ENCODE data around the gene C16orf87. TPM values are rescaled to one million over a fixed set of nuclear protein-coding genes. Genes with fewer than 3 reads are reported as not detected.

Gene C16orf87
- total and polyA plus RNA-seq, 9 of the 15 experiments (the other 6 are each of a cell fraction or from before 2014, with no cell fraction given): 7.8 to 16.7 (median 10.5) TPM

DNA sequence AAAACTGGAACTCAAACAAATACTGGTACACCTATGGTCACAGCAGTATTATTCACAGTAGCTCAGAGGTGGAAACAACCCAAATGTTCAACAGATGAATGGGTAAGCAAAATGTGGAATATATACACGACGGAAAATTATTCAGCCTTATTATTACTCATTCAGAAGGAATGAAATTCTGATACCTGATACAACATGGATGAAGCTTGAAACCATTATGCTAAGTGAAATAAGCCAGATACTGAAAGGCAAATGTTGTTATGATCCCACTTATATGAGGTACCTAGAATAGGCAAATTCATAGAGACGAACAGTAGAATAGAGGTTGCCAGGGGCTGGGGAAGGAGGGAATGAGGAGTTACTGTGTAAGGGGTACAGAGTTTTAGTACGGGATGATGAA lies 55.8 kb downstream of the C16orf87 start (continued):
- TF ChIP-seq, protein P1, sequence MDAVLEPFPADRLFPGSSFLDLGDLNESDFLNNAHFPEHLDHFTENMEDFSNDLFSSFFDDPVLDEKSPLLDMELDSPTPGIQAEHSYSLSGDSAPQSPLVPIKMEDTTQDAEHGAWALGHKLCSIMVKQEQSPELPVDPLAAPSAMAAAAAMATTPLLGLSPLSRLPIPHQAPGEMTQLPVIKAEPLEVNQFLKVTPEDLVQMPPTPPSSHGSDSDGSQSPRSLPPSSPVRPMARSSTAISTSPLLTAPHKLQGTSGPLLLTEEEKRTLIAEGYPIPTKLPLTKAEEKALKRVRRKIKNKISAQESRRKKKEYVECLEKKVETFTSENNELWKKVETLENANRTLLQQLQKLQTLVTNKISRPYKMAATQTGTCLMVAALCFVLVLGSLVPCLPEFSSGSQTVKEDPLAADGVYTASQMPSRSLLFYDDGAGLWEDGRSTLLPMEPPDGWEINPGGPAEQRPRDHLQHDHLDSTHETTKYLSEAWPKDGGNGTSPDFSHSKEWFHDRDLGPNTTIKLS (IDR thresholded peaks at IDR 0.05; ENCODE audit: borderline replicate concordance, low read depth): no peak
- TF ChIP-seq IRF2 (CRISPR knock-in tag; IDR thresholded peaks at IDR 0.05) (no peak), GABPB1 (CRISPR knock-in tag; IDR thresholded peaks at IDR 0.05) (no peak), KLF13 (tag; IDR thresholded peaks at IDR 0.05; ENCODE audit: borderline replicate concordance, low read depth) (no peak), TOE1 (IDR thresholded peaks at IDR 0.05; ENCODE audit: borderline replicate concordance) (no peak), TOE1 (CRISPR knock-in tag; IDR thresholded peaks at IDR 0.05; ENCODE audit: borderline replicate concordance, low read depth) (no peak), KDM1A (IDR thresholded peaks at IDR 0.05) (no peak), NCOA6 (IDR thresholded peaks at IDR 0.05) (no peak), SMARCE1 (IDR thresholded peaks at IDR 0.05) (no peak)
- TF ChIP-seq, protein P2, sequence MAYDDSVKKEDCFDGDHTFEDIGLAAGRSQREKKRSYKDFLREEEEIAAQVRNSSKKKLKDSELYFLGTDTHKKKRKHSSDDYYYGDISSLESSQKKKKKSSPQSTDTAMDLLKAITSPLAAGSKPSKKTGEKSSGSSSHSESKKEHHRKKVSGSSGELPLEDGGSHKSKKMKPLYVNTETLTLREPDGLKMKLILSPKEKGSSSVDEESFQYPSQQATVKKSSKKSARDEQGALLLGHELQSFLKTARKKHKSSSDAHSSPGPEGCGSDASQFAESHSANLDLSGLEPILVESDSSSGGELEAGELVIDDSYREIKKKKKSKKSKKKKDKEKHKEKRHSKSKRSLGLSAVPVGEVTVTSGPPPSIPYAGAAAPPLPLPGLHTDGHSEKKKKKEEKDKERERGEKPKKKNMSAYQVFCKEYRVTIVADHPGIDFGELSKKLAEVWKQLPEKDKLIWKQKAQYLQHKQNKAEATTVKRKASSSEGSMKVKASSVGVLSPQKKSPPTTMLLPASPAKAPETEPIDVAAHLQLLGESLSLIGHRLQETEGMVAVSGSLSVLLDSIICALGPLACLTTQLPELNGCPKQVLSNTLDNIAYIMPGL (CRISPR knock-in tag; IDR thresholded peaks at IDR 0.05): no peak
- TF ChIP-seq, protein P3, sequence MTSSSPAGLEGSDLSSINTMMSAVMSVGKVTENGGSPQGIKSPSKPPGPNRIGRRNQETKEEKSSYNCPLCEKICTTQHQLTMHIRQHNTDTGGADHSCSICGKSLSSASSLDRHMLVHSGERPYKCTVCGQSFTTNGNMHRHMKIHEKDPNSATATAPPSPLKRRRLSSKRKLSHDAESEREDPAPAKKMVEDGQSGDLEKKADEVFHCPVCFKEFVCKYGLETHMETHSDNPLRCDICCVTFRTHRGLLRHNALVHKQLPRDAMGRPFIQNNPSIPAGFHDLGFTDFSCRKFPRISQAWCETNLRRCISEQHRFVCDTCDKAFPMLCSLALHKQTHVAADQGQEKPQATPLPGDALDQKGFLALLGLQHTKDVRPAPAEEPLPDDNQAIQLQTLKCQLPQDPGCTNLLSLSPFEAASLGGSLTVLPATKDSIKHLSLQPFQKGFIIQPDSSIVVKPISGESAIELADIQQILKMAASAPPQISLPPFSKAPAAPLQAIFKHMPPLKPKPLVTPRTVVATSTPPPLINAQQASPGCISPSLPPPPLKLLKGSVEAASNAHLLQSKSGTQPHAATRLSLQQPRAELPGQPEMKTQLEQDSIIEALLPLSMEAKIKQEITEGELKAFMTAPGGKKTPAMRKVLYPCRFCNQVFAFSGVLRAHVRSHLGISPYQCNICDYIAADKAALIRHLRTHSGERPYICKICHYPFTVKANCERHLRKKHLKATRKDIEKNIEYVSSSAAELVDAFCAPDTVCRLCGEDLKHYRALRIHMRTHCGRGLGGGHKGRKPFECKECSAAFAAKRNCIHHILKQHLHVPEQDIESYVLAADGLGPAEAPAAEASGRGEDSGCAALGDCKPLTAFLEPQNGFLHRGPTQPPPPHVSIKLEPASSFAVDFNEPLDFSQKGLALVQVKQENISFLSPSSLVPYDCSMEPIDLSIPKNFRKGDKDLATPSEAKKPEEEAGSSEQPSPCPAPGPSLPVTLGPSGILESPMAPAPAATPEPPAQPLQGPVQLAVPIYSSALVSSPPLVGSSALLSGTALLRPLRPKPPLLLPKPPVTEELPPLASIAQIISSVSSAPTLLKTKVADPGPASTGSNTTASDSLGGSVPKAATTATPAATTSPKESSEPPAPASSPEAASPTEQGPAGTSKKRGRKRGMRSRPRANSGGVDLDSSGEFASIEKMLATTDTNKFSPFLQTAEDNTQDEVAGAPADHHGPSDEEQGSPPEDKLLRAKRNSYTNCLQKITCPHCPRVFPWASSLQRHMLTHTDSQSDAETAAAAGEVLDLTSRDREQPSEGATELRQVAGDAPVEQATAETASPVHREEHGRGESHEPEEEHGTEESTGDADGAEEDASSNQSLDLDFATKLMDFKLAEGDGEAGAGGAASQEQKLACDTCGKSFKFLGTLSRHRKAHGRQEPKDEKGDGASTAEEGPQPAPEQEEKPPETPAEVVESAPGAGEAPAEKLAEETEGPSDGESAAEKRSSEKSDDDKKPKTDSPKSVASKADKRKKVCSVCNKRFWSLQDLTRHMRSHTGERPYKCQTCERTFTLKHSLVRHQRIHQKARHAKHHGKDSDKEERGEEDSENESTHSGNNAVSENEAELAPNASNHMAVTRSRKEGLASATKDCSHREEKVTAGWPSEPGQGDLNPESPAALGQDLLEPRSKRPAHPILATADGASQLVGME (CRISPR knock-in tag; IDR thresholded peaks at IDR 0.05): no peak
